SK-N-SH treated with all-trans-retinoic acid at 6 μM for 48 hours (cell line): ENCODE results near the gene MEIS2.

Experiments
- ATAC-seq: fragments of 200-7000 bp; cut with Tn5 transposase; 3 replicates; pipeline ENCODE4 v1.9.1; 2020; ENCODE audit warnings: mild to moderate bottlenecking, moderate library complexity
- BACH2 ChIP-seq: fragments of 250-450 bp; sonication (Bioruptor Pico); IDR thresholded peaks from 2 replicates; pipeline ENCODE4 v1.9.0; 2021; ENCODE audit warnings: mild to moderate bottlenecking, borderline replicate concordance
- CSDC2 ChIP-seq: fragments of 250-450 bp; sonication (Bioruptor Pico); IDR thresholded peaks from 2 replicates; pipeline ENCODE4 v1.5.0; 2020; ENCODE audit warnings: mild to moderate bottlenecking, moderate library complexity
- ESRRG ChIP-seq: fragments of 250-450 bp; sonication (Bioruptor Pico); IDR thresholded peaks from 2 replicates; pipeline ENCODE4 v1.6.1; 2021; ENCODE audit warnings: mild to moderate bottlenecking
- GLIS3 ChIP-seq: fragments of 250-450 bp; sonication (Bioruptor Pico); IDR thresholded peaks from 2 replicates; pipeline ENCODE4 v1.5.0; 2020; ENCODE audit warnings: mild to moderate bottlenecking, moderate library complexity
- ISL1 ChIP-seq: fragments of 250-450 bp; sonication (Bioruptor Pico); IDR thresholded peaks from 2 replicates; pipeline ENCODE4 v2.1.2; 2022; ENCODE audit warnings: mild to moderate bottlenecking, moderate library complexity
- OSR1 ChIP-seq: fragments of 250-450 bp; sonication (Bioruptor Pico); IDR thresholded peaks from 2 replicates; pipeline ENCODE4 v1.8.0; 2022; ENCODE audit warnings: moderate library complexity, mild to moderate bottlenecking, inconsistent platforms
- RARB ChIP-seq: fragments of 250-450 bp; sonication (Bioruptor Pico); IDR thresholded peaks from 2 replicates; pipeline ENCODE4 v1.8.0; 2021; ENCODE audit warnings: mild to moderate bottlenecking, moderate library complexity
- SNAI2 ChIP-seq: fragments of 250-450 bp; sonication (Bioruptor Pico); IDR thresholded peaks from 2 replicates; pipeline ENCODE4 v1.5.0; 2020; ENCODE audit warnings: mild to moderate bottlenecking, moderate library complexity
- TCF4 ChIP-seq: fragments of 250-450 bp; sonication (Bioruptor Pico); IDR thresholded peaks from 2 replicates; pipeline ENCODE4 v1.8.0; 2021; ENCODE audit warnings: mild to moderate bottlenecking, moderate library complexity, borderline replicate concordance
- TOX ChIP-seq: fragments of 250-450 bp; sonication (Bioruptor Pico); IDR thresholded peaks from 2 replicates; pipeline ENCODE4 v1.8.0; 2021; ENCODE audit warnings: mild to moderate bottlenecking, moderate library complexity, borderline replicate concordance
- ZC3H10 ChIP-seq: fragments of 250-450 bp; sonication (Bioruptor Pico); IDR thresholded peaks from 2 replicates; pipeline ENCODE4 v1.5.1; 2021; ENCODE audit warnings: mild to moderate bottlenecking, moderate library complexity
- ZFP3 ChIP-seq: fragments of 250-450 bp; sonication (Bioruptor Pico); IDR thresholded peaks from 2 replicates; pipeline ENCODE4 v1.5.0; 2020; ENCODE audit warnings: mild to moderate bottlenecking, moderate library complexity
- ZFP30 ChIP-seq: fragments of 450-650 bp; formaldehyde crosslinking; IDR thresholded peaks from 2 replicates; pipeline ENCODE4 v1.5.0; 2022; ENCODE audit warnings: mild to moderate bottlenecking, moderate library complexity
- ZNF565 ChIP-seq: fragments of 450-650 bp; formaldehyde crosslinking; conservative IDR thresholded peaks from 2 replicates; pipeline ENCODE4 v1.5.0; 2020; ENCODE audit warnings: low read depth, mild to moderate bottlenecking, moderate library complexity
- ZNF70 ChIP-seq: fragments of 450-650 bp; formaldehyde crosslinking; IDR thresholded peaks from 2 replicates; pipeline ENCODE4 v1.5.0; 2020; ENCODE audit warnings: mild to moderate bottlenecking, moderate library complexity
- TF ChIP-seq, protein P1 (sequence below): fragments of 250-450 bp; sonication (Bioruptor Pico); IDR thresholded peaks from 2 replicates; pipeline ENCODE4 v1.8.0; 2021; ENCODE audit warnings: low read depth, mild to moderate bottlenecking, moderate library complexity, borderline replicate concordance
- TF ChIP-seq, protein P2 (sequence below): fragments of 250-450 bp; sonication (Bioruptor Pico); IDR thresholded peaks from 2 replicates; pipeline ENCODE4 v1.5.1; 2021; ENCODE audit warnings: mild to moderate bottlenecking, moderate library complexity
- TF ChIP-seq, protein P3 (sequence below): fragments of 250-450 bp; sonication (Bioruptor Pico); IDR thresholded peaks from 2 replicates; pipeline ENCODE4 v1.5.0; 2020; ENCODE audit warnings: mild to moderate bottlenecking, moderate library complexity
- TF ChIP-seq, protein P4 (sequence below): fragments of 250-450 bp; sonication (Bioruptor Pico); IDR thresholded peaks from 2 replicates; pipeline ENCODE4 v1.5.1; 2020; ENCODE audit warnings: low read depth, mild to moderate bottlenecking, moderate library complexity
- TF ChIP-seq, protein P5 (sequence below): fragments of 250-450 bp; sonication (Bioruptor Pico); IDR thresholded peaks from 2 replicates; pipeline ENCODE4 v1.8.0; 2020; ENCODE audit warnings: mild to moderate bottlenecking, moderate library complexity, borderline replicate concordance

MEIS2 gene

DNA sequence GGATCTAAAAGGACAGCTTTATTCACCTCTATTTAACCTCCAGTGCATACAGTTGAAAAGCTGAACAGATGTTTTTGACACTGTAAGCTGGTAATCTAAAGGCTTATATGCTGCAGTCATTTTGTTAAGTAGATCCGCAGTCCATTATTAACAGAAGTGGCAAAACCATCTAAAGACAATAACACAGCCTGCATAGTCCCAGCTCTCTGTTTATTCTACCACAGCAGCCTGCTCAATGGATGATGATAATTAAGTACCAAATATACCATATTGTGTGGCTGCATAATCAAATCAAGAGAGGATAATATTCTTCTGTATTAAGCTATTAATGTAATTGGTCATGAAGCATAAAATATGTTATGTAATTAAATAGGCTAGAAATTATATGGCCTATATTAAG lies 207.1 kb downstream of the MEIS2 start (continued):
- TF ChIP-seq, protein P1, sequence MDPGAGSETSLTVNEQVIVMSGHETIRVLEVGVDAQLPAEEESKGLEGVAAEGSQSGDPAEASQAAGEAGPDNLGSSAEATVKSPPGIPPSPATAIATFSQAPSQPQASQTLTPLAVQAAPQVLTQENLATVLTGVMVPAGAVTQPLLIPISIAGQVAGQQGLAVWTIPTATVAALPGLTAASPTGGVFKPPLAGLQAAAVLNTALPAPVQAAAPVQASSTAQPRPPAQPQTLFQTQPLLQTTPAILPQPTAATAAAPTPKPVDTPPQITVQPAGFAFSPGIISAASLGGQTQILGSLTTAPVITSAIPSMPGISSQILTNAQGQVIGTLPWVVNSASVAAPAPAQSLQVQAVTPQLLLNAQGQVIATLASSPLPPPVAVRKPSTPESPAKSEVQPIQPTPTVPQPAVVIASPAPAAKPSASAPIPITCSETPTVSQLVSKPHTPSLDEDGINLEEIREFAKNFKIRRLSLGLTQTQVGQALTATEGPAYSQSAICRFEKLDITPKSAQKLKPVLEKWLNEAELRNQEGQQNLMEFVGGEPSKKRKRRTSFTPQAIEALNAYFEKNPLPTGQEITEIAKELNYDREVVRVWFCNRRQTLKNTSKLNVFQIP (CRISPR knock-in tag), result no peak
- TF ChIP-seq ZFP3 (CRISPR knock-in tag) (no peak), ZNF70 (no peak), ZFP30 (no peak)

DNA sequence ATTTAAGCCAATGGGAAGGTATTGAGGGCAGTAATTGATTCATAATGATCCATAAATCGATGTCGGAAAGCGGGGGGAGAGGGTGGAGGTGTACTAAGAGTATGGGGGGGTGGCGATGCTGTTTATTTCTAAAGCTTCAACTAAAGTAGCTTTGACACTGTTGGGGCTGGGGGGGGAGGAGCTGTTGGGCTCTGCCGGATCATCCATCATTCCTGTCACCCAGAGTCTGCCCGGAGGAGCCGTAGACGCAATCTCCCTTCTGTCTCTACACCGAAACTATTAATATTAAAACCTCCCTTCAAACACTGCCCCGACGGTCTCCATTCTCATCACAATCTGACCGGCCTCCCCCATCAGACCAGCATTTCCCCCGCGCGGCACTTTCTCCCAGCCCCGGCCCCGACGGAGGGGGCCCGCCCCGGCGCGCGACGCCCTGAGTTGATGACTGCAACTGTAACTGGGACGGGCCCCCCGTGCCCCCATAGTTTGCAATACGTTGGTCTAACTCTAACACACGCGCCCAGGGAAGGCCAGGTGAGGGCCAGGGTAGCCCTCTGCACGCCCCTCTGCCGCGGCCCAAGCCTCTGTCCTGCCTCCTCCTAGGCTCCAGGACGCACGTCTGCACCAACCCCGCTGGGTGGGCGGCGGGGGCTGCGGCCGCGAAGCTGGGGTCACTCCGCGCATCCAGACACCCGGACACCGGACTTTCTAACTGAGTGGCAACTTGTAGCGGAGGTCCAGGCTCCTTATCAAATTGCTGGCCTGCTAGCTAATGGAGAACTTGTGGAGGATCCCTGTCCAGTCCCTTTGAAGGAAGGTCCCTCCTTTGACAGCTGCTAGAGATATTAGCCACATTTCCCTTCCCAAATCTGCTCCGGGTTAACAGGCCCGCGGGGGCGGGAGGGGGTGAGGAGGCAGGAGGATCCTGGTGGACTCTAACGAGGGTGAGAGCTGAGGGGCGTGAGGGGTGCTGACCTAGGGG lies 212.0 kb downstream of the MEIS2 start:
- no peak for TF ChIP-seq TOX
- TF ChIP-seq, protein P2, sequence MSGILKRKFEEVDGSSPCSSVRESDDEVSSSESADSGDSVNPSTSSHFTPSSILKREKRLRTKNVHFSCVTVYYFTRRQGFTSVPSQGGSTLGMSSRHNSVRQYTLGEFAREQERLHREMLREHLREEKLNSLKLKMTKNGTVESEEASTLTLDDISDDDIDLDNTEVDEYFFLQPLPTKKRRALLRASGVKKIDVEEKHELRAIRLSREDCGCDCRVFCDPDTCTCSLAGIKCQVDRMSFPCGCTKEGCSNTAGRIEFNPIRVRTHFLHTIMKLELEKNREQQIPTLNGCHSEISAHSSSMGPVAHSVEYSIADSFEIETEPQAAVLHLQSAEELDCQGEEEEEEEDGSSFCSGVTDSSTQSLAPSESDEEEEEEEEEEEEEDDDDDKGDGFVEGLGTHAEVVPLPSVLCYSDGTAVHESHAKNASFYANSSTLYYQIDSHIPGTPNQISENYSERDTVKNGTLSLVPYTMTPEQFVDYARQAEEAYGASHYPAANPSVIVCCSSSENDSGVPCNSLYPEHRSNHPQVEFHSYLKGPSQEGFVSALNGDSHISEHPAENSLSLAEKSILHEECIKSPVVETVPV, result no peak
- TF ChIP-seq BACH2, result no peak
- TF ChIP-seq, protein P3, sequence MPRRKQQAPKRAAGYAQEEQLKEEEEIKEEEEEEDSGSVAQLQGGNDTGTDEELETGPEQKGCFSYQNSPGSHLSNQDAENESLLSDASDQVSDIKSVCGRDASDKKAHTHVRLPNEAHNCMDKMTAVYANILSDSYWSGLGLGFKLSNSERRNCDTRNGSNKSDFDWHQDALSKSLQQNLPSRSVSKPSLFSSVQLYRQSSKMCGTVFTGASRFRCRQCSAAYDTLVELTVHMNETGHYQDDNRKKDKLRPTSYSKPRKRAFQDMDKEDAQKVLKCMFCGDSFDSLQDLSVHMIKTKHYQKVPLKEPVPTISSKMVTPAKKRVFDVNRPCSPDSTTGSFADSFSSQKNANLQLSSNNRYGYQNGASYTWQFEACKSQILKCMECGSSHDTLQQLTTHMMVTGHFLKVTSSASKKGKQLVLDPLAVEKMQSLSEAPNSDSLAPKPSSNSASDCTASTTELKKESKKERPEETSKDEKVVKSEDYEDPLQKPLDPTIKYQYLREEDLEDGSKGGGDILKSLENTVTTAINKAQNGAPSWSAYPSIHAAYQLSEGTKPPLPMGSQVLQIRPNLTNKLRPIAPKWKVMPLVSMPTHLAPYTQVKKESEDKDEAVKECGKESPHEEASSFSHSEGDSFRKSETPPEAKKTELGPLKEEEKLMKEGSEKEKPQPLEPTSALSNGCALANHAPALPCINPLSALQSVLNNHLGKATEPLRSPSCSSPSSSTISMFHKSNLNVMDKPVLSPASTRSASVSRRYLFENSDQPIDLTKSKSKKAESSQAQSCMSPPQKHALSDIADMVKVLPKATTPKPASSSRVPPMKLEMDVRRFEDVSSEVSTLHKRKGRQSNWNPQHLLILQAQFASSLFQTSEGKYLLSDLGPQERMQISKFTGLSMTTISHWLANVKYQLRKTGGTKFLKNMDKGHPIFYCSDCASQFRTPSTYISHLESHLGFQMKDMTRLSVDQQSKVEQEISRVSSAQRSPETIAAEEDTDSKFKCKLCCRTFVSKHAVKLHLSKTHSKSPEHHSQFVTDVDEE, result no peak
- no peak for TF ChIP-seq ESRRG
- TF ChIP-seq GLIS3 (CRISPR knock-in tag), result no peak
- TF ChIP-seq, protein P4, sequence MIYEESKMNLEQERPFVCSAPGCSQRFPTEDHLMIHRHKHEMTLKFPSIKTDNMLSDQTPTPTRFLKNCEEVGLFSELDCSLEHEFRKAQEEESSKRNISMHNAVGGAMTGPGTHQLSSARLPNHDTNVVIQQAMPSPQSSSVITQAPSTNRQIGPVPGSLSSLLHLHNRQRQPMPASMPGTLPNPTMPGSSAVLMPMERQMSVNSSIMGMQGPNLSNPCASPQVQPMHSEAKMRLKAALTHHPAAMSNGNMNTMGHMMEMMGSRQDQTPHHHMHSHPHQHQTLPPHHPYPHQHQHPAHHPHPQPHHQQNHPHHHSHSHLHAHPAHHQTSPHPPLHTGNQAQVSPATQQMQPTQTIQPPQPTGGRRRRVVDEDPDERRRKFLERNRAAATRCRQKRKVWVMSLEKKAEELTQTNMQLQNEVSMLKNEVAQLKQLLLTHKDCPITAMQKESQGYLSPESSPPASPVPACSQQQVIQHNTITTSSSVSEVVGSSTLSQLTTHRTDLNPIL, result no peak
- no peak for TF ChIP-seq RARB (CRISPR knock-in tag)
- no peak for TF ChIP-seq OSR1 (CRISPR knock-in tag)
- TF ChIP-seq ZNF565 (CRISPR knock-in tag), result no peak
- no peak for ATAC-seq

DNA sequence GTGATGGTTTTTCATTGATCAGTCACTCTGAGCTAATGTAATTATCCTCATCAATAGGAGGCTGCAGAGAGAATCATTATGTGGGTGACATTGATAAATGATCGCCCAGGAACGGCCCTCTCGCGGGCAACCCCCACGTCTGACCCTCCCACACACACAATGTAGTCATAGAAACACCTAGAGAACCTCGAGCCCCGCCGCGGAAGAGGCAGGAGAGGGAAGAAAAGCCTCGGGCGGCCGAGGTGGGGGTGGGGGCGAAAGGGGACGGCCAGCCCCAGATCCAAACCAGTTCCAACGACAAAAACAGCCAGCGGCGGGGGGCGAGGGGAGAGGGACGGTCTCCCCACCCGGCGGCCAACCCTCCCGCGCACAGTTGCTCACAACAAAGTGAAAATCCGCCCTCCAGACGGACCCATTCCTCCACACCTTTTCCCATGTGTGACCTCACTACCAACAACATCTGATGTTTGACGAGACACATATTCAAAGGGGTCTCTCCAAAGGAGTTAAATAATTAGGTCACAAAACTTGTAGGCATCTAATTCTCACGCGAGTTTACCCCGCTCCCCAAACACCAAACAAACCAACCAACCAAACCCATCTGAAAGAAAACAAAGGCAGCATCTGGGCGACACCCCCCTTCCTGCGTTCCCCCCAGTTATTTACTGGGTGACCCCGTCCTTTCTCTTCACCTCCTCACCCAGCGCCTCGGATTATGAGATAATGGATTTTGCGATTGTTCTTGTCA lies 213.0 kb downstream of the MEIS2 start:
- ATAC-seq, result no peak
- TF ChIP-seq, protein P5, sequence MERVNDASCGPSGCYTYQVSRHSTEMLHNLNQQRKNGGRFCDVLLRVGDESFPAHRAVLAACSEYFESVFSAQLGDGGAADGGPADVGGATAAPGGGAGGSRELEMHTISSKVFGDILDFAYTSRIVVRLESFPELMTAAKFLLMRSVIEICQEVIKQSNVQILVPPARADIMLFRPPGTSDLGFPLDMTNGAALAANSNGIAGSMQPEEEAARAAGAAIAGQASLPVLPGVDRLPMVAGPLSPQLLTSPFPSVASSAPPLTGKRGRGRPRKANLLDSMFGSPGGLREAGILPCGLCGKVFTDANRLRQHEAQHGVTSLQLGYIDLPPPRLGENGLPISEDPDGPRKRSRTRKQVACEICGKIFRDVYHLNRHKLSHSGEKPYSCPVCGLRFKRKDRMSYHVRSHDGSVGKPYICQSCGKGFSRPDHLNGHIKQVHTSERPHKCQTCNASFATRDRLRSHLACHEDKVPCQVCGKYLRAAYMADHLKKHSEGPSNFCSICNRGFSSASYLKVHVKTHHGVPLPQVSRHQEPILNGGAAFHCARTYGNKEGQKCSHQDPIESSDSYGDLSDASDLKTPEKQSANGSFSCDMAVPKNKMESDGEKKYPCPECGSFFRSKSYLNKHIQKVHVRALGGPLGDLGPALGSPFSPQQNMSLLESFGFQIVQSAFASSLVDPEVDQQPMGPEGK (CRISPR knock-in tag), result no peak
- TF ChIP-seq TOX (no peak), ISL1 (CRISPR knock-in tag) (no peak), ZC3H10 (CRISPR knock-in tag) (no peak), ZFP30 (no peak), RARB (CRISPR knock-in tag) (no peak), ESRRG (no peak), SNAI2 (no peak), TCF4 (no peak), CSDC2 (CRISPR knock-in tag) (no peak)
- TF ChIP-seq, protein P4, result no peak
